Activated CD8-positive, alpha-beta memory T cell treated with anti-CD3 and anti-CD28 coated beads, Interleukin-2, amount 50 U/mL, for 24 hours (primary cell): Measurements from ENCODE around the gene IRF2BPL.

ENCODE experiments used
- DNase-seq: peaks from one replicate; pipeline ENCODE4 v3.0.0-alpha.2; 2020; ENCODE audit errors: extremely low read depth

The IRF2BPL gene

GRCh38 chr14:77053046-77053841, 24.7 kb upstream of the IRF2BPL start:
- DNase-seq, result no peak

GRCh38 chr14:77052281-77053044, 24.0 kb upstream of the IRF2BPL start:
- no peak for DNase-seq

- no peak for DNase-seq
These were observed 22.6 kb upstream of the IRF2BPL start for GRCh38 chr14:77051116-77051515.

GRCh38 chr14:77046721-77047120, 18.2 kb upstream of the IRF2BPL start:
- DNase-seq, result no peak

- no peak for DNase-seq
These were observed 17.0 kb upstream of the IRF2BPL start for GRCh38 chr14:77045238-77046162.

- no peak for DNase-seq
These were observed 16.3 kb upstream of the IRF2BPL start for GRCh38 chr14:77044783-77045237.

GRCh38 chr14:77043984-77044485, 15.5 kb upstream of the IRF2BPL start:
- no peak for DNase-seq

GRCh38 chr14:77043177-77043983, 14.9 kb upstream of the IRF2BPL start:
- DNase-seq, result no peak

- no peak for DNase-seq
These were observed 13.5 kb upstream of the IRF2BPL start for GRCh38 chr14:77041881-77042545.

GRCh38 chr14:77040741-77041653, 12.5 kb upstream of the IRF2BPL start:
- DNase-seq, result no peak

- peak; percentile 91 for DNase-seq
These were observed 11.7 kb upstream of the IRF2BPL start for GRCh38 chr14:77040059-77040740.

GRCh38 chr14:77039285-77040058, 11.0 kb upstream of the IRF2BPL start:
- no peak for DNase-seq

- no peak for DNase-seq
These were observed 9.5 kb upstream of the IRF2BPL start for GRCh38 chr14:77037938-77038568.

GRCh38 chr14:77037215-77037937, 8.9 kb upstream of the IRF2BPL start:
- no peak for DNase-seq

- no peak for DNase-seq
These were observed 8.1 kb upstream of the IRF2BPL start for GRCh38 chr14:77036484-77037214.

GRCh38 chr14:77035267-77035666, 6.8 kb upstream of the IRF2BPL start:
- DNase-seq, result no peak
